Omental fat pad (tissue), 4 donors: ENCODE measurements around the gene MYOZ3. TPM values are rescaled to one million over a fixed set of nuclear protein-coding genes. Genes with fewer than 3 reads are reported as not detected.

ENCODE experiments used
- ATAC-seq: fragments of 150-250 bp; one replicate; pipeline ENCODE4 v1.9.1; 2016; ENCODE audit warnings: mild to moderate bottlenecking, moderate library complexity; ENCODE audit not compliant: low FRiP score
- DNase-seq: peaks from one replicate; pipeline ENCODE4 v3.0.0-alpha.2; 2019; ENCODE audit warnings: low spot score
- total RNA-seq, 4 donors: library from RNA; depleted of rRNA; stranded (reverse); fragments of >200 nt; gene quantifications; one replicate each; pipeline ENCODE4 v1.1.0, GENCODE V29; 2016
- TF ChIP-seq, protein P1 (sequence below), 3 donors: fragments of 450-650 bp; IDR thresholded peaks; one replicate each; pipeline ENCODE4 v1.5.1; 2016 to 2017; ENCODE audit warnings: antibody characterized with exemption in 3 of 3, mild to moderate bottlenecking in 3 of 3, moderate library complexity in 2 of 3

MYOZ3 gene
- total RNA-seq, 4 donors from 2014 or later, result 0.28 to 1.7 (median 0.56) TPM; not detected in 1

DNA sequence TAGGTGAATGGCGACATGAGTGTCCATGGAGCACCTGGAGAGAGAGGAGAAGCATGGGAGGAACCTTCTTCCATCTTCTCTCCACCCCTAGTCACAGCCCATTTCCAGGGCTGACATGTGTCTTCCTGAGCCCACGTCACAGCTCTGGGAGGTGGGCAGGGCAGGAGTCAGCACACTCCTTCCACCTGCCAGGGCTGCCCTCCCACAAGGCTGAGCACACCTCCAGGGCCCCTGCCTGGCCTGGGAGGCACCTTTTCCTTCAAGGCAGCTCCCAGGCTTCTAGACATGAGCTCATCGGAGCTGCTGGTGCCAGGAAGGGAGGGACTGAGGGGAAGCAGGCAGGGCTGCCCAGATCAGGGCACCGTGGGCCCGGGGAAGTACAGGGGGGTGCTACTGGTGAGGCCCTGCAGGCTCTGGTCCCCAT is 34.2 kb upstream of the MYOZ3 start:
- TF ChIP-seq, protein P1, sequence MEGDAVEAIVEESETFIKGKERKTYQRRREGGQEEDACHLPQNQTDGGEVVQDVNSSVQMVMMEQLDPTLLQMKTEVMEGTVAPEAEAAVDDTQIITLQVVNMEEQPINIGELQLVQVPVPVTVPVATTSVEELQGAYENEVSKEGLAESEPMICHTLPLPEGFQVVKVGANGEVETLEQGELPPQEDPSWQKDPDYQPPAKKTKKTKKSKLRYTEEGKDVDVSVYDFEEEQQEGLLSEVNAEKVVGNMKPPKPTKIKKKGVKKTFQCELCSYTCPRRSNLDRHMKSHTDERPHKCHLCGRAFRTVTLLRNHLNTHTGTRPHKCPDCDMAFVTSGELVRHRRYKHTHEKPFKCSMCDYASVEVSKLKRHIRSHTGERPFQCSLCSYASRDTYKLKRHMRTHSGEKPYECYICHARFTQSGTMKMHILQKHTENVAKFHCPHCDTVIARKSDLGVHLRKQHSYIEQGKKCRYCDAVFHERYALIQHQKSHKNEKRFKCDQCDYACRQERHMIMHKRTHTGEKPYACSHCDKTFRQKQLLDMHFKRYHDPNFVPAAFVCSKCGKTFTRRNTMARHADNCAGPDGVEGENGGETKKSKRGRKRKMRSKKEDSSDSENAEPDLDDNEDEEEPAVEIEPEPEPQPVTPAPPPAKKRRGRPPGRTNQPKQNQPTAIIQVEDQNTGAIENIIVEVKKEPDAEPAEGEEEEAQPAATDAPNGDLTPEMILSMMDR (IDR thresholded peaks at IDR 0.05), result no peak
- DNase-seq (no peak), ATAC-seq (peak; percentile 31)

DNA sequence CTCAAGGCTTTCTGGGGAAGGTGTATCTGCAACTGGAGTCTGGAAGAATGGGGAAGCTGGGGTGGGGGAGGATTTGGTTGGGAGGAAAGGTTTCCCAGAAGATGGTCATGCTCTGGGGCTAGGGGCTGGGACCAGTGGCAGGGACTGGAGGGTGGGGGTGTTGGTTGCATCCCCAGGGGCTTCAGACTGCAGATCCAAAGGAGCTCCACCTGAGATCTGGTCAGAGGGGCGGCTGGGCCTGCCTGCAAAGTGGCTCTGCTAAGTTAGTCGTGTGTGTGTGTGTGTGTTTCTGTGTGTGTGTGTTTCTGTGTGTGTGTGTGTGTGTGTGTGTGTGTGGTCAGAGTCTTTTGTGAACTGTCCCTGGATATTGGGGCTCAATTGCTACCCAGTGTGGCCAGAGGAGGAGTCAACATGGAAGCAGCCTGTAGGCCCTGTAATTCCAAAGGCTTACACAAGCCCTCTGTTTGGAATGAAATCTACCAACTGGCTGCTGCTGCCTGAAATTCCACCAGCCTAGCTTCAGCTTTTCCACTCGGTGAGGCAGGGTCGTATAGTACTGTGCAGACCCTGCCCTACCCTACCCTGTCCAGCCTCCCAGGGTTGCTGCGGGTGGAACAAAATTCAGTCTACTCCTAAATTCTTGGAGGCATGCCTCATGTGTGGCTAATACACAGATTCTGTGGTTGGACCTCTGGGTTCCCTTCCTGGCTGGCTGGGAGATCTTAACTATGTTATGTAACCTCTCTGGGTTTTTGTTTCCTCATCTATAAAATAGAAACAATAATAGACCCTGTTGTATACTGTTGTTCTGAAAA is 33.1 kb upstream of the MYOZ3 start:
- DNase-seq, result no peak
- no peak for ATAC-seq
- TF ChIP-seq, protein P1 (IDR thresholded peaks at IDR 0.05), result no peak

DNA sequence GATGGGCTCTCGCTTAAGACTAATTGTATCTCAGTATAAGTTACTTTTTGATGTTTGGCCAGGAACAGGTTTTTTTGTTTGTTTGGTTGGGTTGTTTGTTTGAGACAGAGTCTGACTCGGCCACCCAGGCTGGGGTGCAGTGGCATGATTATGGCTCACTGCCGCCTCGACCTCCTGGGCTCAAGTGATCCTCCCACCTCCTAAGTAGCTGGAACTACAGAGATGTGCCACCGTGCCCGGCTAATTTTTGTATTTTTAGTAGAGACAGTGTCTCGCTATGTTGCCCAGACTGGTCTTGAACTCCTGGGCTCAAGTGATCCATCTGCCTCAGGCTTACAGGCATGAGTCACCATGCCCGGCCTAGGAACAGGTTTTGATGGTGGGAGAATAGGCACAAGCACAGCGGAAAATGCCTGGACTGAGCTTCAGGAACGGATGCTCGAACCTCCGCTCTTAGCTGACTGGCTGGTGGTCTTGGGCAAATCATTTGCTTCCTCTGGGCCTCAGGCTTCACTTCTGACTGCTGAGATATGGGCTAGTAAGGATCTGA is 32.0 kb upstream of the MYOZ3 start:
- DNase-seq, result no peak
- TF ChIP-seq, protein P1 (IDR thresholded peaks at IDR 0.05), result no peak
- ATAC-seq, result no peak

DNA sequence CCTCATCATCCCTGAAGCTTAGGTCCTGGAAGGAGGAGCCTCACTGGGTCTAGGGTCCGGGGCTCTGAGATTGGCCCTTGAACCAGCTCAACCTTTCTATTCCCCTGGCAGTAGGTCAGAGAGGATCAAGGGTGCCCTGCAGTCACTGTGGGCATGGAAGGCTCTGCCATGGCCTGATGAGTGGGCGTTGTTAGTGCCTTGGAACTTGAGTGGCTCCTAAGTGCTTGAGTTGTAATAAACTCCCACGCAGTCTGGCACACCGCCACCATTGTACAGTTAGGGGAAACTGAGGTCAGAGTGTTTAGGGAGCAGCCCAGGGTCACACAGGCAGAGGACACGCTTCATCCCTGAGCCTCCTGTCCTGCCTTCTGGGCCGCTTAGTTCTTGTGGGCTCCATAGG is 31.0 kb upstream of the MYOZ3 start:
- TF ChIP-seq, protein P1 (IDR thresholded peaks at IDR 0.05), result no peak
- DNase-seq, result no peak
- ATAC-seq, result no peak

DNA sequence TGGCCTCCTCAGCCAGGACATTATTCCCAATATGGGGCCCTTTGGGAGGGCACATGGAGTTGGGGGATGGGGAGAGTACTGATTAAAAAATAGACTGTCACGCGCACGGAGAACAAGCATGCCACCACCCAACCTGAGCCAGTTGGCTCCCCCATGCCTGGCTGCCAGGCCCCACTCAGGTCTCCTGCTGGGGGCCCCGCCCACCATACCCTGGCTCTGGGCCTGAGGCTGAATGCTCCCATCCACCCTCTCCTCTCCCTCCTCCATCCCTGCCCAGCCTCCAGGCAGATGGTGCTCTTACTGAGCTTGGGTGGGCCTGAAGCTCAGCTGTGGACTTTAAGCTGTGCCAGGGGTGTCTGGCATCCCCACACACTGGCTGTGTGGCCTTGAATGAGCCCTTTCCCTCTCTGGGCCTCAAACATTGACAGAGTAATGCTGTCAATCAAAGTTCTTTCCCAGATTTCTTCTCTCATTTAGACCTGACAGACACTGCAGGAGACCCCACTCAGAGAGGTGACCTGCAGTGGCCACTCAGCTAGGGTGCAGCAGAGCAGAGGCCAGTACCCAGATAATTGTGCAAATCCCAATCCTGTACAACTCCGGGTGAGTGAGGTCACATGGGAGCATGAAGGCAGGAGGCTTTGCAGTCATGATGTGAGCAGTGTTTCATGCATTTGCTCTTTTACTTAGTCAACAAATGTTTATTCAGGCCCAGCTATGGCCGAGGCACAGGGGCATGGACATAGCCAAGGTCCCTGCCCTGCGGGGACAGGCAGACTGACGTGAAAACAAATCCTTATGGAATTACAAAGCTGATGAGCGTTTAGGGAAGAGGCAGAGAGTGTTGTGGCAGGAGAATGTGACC is 30.4 kb upstream of the MYOZ3 start:
- TF ChIP-seq, protein P1 (IDR thresholded peaks at IDR 0.05), result no peak
- ATAC-seq, result no peak
- no peak for DNase-seq

DNA sequence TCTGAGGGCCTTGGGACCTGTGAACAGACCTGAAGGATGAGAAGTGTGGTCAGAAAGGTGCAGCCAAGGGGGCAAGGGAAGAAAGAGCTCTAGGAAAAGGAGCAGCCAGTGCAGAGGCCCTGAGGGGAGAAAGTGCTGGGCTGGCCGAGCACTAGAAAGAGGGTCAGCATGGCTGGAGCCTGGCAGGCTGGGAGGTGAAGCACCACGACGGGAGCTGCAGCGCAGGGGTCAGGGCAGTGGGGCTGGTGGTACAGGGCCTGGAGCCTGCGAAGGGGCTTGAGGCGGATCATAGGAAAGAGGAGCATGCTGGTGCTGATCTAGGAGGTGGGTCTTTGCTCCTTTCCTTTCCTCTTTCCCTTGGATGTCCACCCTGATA is 29.7 kb upstream of the MYOZ3 start:
- TF ChIP-seq, protein P1 (IDR thresholded peaks at IDR 0.05), result no peak

More for the DNA sequence above, 29.7 kb upstream of the MYOZ3 start:
- no peak for DNase-seq
- ATAC-seq, result no peak
